Measurements from ENCODE around the gene LONRF2.

The LONRF2 gene

GRCh38 chr2:100235581-100235980 is 86.7 kb downstream of the LONRF2 start:
- no peak for DNase-seq (ENCODE audit: low read depth)

GRCh38 chr2:100235098-100235497 is 87.2 kb downstream of the LONRF2 start:
- no peak for DNase-seq (ENCODE audit: low read depth)

GRCh38 chr2:100234141-100234540 is 88.2 kb downstream of the LONRF2 start:
- DNase-seq (ENCODE audit: low read depth): no peak

- no peak for DNase-seq (ENCODE audit: low read depth)
Measured at GRCh38 chr2:100233061-100233460, 89.2 kb downstream of the LONRF2 start.

- no peak for DNase-seq (ENCODE audit: low read depth)
Measured at GRCh38 chr2:100230754-100231153, 91.5 kb downstream of the LONRF2 start.

GRCh38 chr2:100228967-100229366 is 93.3 kb downstream of the LONRF2 start:
- no peak for DNase-seq (ENCODE audit: low read depth)

GRCh38 chr2:100228415-100228814 is 93.9 kb downstream of the LONRF2 start:
- no peak for DNase-seq (ENCODE audit: low read depth)

GRCh38 chr2:100224988-100225710 is 97.2 kb downstream of the LONRF2 start:
- DNase-seq (ENCODE audit: low read depth): no peak

GRCh38 chr2:100223502-100223901 is 98.8 kb downstream of the LONRF2 start:
- no peak for DNase-seq (ENCODE audit: low read depth)
